Uterus (tissue), 4 donors: ENCODE data around the gene LRBA. TPM values are rescaled to one million over a fixed set of nuclear protein-coding genes. Genes with fewer than 3 reads are reported as not detected.

ENCODE experiments used
- DNase-seq, 2 donors: peaks; one replicate each; pipeline ENCODE4 v3.0.0-alpha.2; 2019 to 2020
- H3K27ac ChIP-seq, 2 donors: fragments of 200-600 bp; sonication (generic); 1 replicate in 1 of 2; 2 replicates in 1 of 2; pipeline ENCODE4 v1.5.1; 2016 to 2018
- H3K27me3 ChIP-seq, 2 donors: fragments of 200-600 bp; sonication (generic); one replicate each; pipeline ENCODE4 v1.5.1; 2018 to 2019; ENCODE audit warnings: control low read depth in 1 of 2
- H3K36me3 ChIP-seq, 2 donors: fragments of 200-600 bp; sonication (generic); one replicate each; pipeline ENCODE4 v1.5.1; 2019; ENCODE audit warnings: control low read depth in 1 of 2
- H3K4me1 ChIP-seq, 2 donors: fragments of 200-600 bp; sonication (generic); one replicate each; pipeline ENCODE4 v1.5.1; 2018 to 2019; ENCODE audit warnings: control low read depth in 1 of 2
- H3K4me3 ChIP-seq, 2 donors: fragments of 200-600 bp; sonication (generic); 1 replicate in 1 of 2; 2 replicates in 1 of 2; pipeline ENCODE4 v1.5.1; 2018 to 2019; ENCODE audit warnings: mild to moderate bottlenecking in 1 of 2
- H3K9me3 ChIP-seq, 2 donors: fragments of 200-600 bp; sonication (generic); one replicate each; pipeline ENCODE4 v1.5.1; 2019; ENCODE audit warnings: control low read depth in 1 of 2
- CTCF ChIP-seq, 4 experiments: fragments of 200-600 bp in 2 of 4; fragments of 450-650 bp in 2 of 4; sonication (generic) in 2 of 4; IDR thresholded peaks; one replicate each; pipeline ENCODE4 v1.5.1; 2016 to 2019; ENCODE audit warnings: antibody characterized with exemption in 4 of 4, mild to moderate bottlenecking in 2 of 4, moderate library complexity in 1 of 4
- POLR2A ChIP-seq, 2 donors: fragments of 450-650 bp; IDR thresholded peaks; one replicate each; pipeline ENCODE4 v1.6.1; 2016; ENCODE audit warnings: antibody characterized with exemption in 2 of 2, mild to moderate bottlenecking in 1 of 2, moderate library complexity in 1 of 2
- intact Hi-C: fragments of 100-400 bp; cut with DNase I; formaldehyde crosslinking; loops from one replicate; pipeline ENCODE4 v1.15.1; 2023; ENCODE audit warnings: low total_unique reads
- total RNA-seq, 4 donors: library from RNA; depleted of rRNA in 3 of 4; stranded (reverse); fragments of >200 nt in 3 of 4; gene quantifications; one replicate each; pipeline versions ENCODE4 v1.1.0 to v1.2.4, GENCODE V29; 2014 to 2023
- donor health status: DM: yes; HTN: yes; CAD: no.

Gene LRBA
- total RNA-seq, 4 donors from 2014 or later: 32.0 to 126 (median 41.7) TPM

- Histone ChIP-seq H3K4me3 (no peak overlapping the region), H3K4me1 (no peaks in the 10 kb centered on the region), H3K27ac (peak overlapping the region; percentile 7 to 61), H3K27me3 (no peaks in the 10 kb centered on the region), H3K36me3 (no peaks in the 10 kb centered on the region), H3K9me3 (no peaks in the 10 kb centered on the region)
- intact Hi-C loops: no loop called here
- TF ChIP-seq POLR2A (IDR thresholded peaks at IDR 0.05) (no peak), CTCF (IDR thresholded peaks at IDR 0.05) (no peak)
- DNase-seq: no peak
These were observed 734.1 kb downstream of the LRBA start for GRCh38 chr4:150280975-150281374.

GRCh38 chr4:150280081-150280895, 734.8 kb downstream of the LRBA start:
- no peaks in the 10 kb centered on the region for H3K9me3 ChIP-seq
- H3K27ac ChIP-seq: peak overlapping the region; percentile 7 to 61
- H3K36me3 ChIP-seq: no peaks in the 10 kb centered on the region
- intact Hi-C loops: no loop called here
- no peaks in the 10 kb centered on the region for H3K27me3 ChIP-seq
- TF ChIP-seq POLR2A (IDR thresholded peaks at IDR 0.05): no peak
- no peak for TF ChIP-seq CTCF (IDR thresholded peaks at IDR 0.05)
- no peak for DNase-seq
- H3K4me1 ChIP-seq: no peaks in the 10 kb centered on the region
- no peak overlapping the region for H3K4me3 ChIP-seq

- Histone ChIP-seq H3K4me3 (no peak overlapping the region), H3K27me3 (no peaks in the 10 kb centered on the region), H3K9me3 (no peaks in the 10 kb centered on the region), H3K4me1 (no peaks in the 10 kb centered on the region), H3K36me3 (no peaks in the 10 kb centered on the region), H3K27ac (no peak overlapping the region)
- no peak for DNase-seq
- intact Hi-C loops: no loop called here
- TF ChIP-seq POLR2A (IDR thresholded peaks at IDR 0.05): no peak
- no peak for TF ChIP-seq CTCF (IDR thresholded peaks at IDR 0.05)
These were observed 736.9 kb downstream of the LRBA start for GRCh38 chr4:150278206-150278605.

- no peak for TF ChIP-seq POLR2A (IDR thresholded peaks at IDR 0.05)
- no peak for TF ChIP-seq CTCF (IDR thresholded peaks at IDR 0.05)
- Histone ChIP-seq H3K4me3 (no peak overlapping the region), H3K27ac (no peak overlapping the region), H3K27me3 (no peaks in the 10 kb centered on the region), H3K4me1 (no peaks in the 10 kb centered on the region), H3K36me3 (no peaks in the 10 kb centered on the region), H3K9me3 (no peaks in the 10 kb centered on the region)
- DNase-seq: no peak
- intact Hi-C loops: no loop called here
These were observed 746.6 kb downstream of the LRBA start for GRCh38 chr4:150268444-150268843.

- Histone ChIP-seq H3K4me1 (no peaks in the 10 kb centered on the region), H3K9me3 (no peaks in the 10 kb centered on the region), H3K27me3 (no peaks in the 10 kb centered on the region), H3K4me3 (no peak overlapping the region), H3K27ac (no peak overlapping the region), H3K36me3 (no peaks in the 10 kb centered on the region)
- TF ChIP-seq CTCF (IDR thresholded peaks at IDR 0.05) (no peak), POLR2A (IDR thresholded peaks at IDR 0.05) (no peak)
- intact Hi-C loops: no loop called here
- no peak for DNase-seq
These were observed 749.3 kb downstream of the LRBA start for GRCh38 chr4:150265806-150266205.
